Germinal center (tissue), 1 donor: ENCODE results near the gene UBE2H.
A peak's percentile ranks its signal among the peaks of the same experiment; 100 is the strongest.
"Not testable (repeated sequence)": the region's sequence is repeated elsewhere in the genome, so short reads cannot be mapped to it uniquely, and the experiment has no call there.

Experiments
- DNase-seq: peaks from one replicate; pipeline ENCODE4 v3.0.0; 2012; ENCODE audit warnings: mixed read lengths, low spot score

UBE2H gene

GRCh38 chr7:129843978-129844840 lies 108.6 kb downstream of the UBE2H start:
- DNase-seq, result no peak

GRCh38 chr7:129843365-129843898 lies 109.3 kb downstream of the UBE2H start:
- DNase-seq, result no peak

- DNase-seq, result no peak
Measured at GRCh38 chr7:129841465-129841864, 111.3 kb downstream of the UBE2H start.

- DNase-seq, result no peak
Measured at GRCh38 chr7:129840757-129841156, 112.0 kb downstream of the UBE2H start.

DNA sequence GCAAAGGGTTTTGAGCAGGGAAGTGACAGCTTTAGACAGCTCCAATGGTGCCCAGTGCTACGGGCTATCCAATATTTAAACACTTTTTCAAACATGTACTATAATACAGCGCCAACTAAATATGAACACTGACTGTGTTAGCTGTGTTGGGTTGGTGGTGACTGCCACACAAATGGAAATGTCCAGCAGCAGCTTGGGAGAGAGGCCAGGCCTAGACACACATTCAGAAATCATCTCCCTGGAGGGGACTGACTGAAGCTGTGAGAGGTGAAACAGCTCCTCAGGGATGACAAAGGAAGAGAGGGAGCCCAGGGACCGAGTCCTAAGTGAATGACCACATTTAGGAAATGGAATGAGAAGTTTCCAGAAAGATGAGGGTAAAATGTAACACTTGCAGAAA lies 115.8 kb downstream of the UBE2H start:
- DNase-seq, result no peak

GRCh38 chr7:129835569-129835968 lies 117.2 kb downstream of the UBE2H start:
- DNase-seq, result no peak

- not testable (repeated sequence) for DNase-seq
Measured at GRCh38 chr7:129833353-129833752, 119.4 kb downstream of the UBE2H start.

- no peak for DNase-seq
Measured at GRCh38 chr7:129832701-129833227, 120.0 kb downstream of the UBE2H start.

GRCh38 chr7:129832282-129832681 lies 120.5 kb downstream of the UBE2H start:
- no peak for DNase-seq

GRCh38 chr7:129831424-129832058 lies 121.2 kb downstream of the UBE2H start:
- DNase-seq, result no peak

- DNase-seq, result no peak
Measured at GRCh38 chr7:129830949-129831348, 121.8 kb downstream of the UBE2H start.

GRCh38 chr7:129829737-129830631 lies 122.8 kb downstream of the UBE2H start:
- DNase-seq, result peak; percentile 63

GRCh38 chr7:129828989-129829736 lies 123.6 kb downstream of the UBE2H start:
- no peak for DNase-seq

DNA sequence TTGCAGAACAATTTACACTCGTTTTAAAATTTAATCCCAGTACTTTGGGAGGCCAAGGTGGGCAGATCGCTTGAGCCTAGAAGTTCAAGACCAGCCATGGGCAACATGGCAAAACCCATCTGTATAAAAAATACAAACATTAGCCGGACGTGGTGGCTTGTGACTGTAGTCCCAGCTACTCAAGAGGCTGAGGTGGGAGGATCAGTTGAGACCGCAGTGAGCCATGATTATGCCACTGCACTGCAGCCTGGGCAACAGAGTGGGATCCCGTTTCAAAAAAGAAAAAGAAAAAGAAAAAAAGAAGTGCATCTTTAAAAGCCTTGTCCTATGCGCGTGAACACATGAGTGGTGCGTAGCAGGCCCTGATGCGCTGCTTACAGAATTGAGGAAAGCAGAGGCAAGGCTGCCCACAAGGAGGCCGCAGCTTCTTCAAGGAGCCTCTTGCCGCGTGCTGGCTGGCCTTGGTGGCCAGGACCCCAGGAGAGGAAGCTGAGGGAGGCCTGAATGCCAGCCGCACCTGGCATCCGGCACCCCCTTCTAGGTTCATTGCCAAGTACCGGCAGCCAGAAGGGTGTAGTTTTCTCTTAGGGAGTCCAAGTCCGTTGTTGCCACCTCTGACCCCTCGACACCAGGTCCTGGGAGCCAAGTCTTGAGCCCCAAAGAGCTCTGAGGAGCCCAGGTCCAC lies 124.5 kb downstream of the UBE2H start:
- DNase-seq, result no peak

DNA sequence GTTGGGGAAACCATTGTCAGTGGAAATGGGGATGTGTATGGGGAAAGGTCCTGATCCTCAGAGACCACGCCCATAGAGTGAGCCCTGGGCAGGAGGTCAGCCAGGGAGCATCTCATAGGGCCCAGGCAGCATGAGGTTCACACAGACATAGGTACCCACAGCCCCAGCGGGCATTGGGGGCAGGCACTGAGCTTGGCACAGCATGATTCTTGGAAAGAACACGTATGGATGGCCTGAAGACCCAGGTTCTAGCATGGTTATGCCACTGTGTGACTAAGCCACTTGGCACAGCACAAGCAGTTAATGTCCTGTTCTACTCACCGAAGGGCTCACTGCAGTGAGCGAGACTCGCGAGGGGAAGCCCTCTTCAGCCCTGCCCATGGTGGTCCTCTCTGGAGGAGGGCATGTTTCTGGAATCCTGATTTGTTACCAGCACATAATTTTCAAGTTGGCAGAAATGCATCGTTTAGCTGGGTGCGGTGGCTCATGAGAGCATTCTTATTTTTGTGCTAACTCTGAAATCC lies 125.2 kb downstream of the UBE2H start:
- DNase-seq, result no peak

DNA sequence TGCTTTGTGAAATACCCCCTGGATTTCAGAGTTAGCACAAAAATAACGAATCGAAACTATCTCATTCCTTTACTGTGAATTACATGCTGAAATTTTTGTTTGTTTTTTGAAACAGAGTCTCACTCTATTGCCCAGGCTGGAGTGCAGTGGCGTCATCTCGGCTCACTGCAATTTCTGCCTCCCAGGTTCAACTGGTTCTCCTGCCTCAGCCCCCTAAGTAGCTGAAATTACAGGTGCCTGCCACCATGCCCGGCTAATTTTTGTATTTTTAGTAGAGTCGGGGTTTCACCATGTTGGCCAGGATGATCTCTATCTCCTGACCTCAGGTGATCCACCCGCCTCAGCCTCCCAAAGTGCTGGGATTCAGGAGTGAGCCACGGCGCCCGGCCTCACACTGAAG lies 125.9 kb downstream of the UBE2H start:
- not testable (repeated sequence) for DNase-seq

- peak; percentile 83 for DNase-seq
Measured at GRCh38 chr7:129825209-129825970, 127.4 kb downstream of the UBE2H start.

DNA sequence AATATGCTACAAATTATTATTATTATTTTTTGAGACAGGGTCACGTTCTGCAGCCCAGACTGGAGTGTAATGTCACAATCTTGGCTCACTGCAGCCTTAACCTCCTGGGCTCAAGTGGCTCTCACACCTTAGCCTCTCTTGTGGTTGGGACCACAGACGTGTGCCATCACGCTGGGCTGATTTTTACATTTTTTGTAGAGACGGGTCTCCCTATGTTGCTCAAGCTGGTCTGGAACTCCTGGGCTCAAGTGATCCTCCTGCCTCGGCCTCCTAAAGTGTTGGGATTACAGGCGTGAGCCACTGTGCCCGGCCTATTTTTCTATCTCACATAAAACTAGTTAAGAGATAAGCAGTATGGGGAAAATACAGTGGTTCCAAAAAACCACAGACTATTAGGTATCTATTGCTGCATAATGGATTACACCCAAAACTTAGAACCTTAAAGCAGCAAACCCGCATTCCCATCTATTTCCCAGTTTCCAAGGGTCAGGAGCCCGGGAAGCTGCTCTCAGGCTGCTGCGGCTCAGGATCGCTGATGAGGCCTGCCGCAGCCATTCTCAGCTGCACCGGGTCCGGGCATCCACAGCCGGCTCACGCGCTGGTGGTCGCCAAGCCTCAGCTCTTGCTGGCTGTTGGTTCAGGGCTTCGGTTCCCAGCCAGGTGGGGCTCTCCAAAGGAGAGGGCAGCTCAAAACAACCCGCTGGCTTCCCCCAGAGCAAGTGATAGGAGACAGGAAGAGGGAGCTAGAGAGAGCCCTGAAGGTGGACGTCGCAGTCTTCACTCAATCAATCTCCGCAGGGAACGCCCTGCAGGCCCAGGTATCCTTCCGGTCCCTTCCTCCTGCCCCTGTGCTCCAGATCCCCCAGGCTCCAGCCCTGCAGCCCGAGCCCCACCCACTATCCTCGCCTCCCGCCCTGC lies 128.2 kb downstream of the UBE2H start:
- DNase-seq, result peak; percentile 35
